Measurements from ENCODE around the gene EOLA2. TPM values are rescaled to one million over a fixed set of nuclear protein-coding genes. Genes with fewer than 3 reads are reported as not detected.

The EOLA2 gene
- total RNA-seq, 2 experiments from 2014 or later, result 21.5 to 37.1 TPM

DNA sequence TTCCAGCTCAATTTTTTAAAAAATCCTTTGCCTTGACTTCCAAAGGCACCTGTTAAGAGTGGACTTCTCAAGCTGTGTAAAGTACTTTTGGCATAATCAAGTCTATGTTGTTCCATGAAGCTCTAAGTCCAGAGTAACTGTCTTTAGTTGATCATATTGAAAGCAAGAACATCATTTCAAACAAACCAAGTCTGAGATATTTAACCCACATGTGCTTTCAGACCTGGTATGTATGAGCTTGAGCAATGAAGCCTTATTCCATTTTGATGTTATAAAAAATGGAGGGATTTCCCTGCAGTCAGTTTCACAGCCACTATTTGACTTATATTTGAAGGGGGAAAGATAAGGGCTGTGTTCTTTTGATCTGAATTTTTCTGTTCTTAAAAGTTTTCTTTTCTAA is 23.7 kb upstream of the EOLA2 start:
- H2AFZ ChIP-seq (ENCODE audit: low read length), result no peak overlapping the region
- no peak overlapping the region for H3K4me2 ChIP-seq (ENCODE audit: low read length)
- no peak overlapping the region for H3K4me3 ChIP-seq (ENCODE audit: low read depth, low read length, poor library complexity, severe bottlenecking)
- no peaks in the 10 kb centered on the region for H3K9me2 ChIP-seq (ENCODE audit: insufficient read depth, low read length)
- no TSS peak for BruUV-seq (replicated peaks)
- no peaks in the 10 kb centered on the region for H4K20me1 ChIP-seq (ENCODE audit: insufficient read depth, low read length)
- no peaks in the 10 kb centered on the region for H3K4me1 ChIP-seq (ENCODE audit: insufficient read depth, low read length, poor library complexity, severe bottlenecking)
- intact Hi-C loops (cut with micrococcal nuclease; ENCODE audit: unreplicated experiment), result no loop called here
- H3K79me2 ChIP-seq (ENCODE audit: insufficient read depth, low read depth, low read length), result no peaks in the 10 kb centered on the region
- H3K27ac ChIP-seq (ENCODE audit: low read depth, low read length, poor library complexity, severe bottlenecking), result no peak overlapping the region
- ChIA-PET CTCF (ENCODE audit: unreplicated experiment) (no interaction called here), POLR2A (no interaction called here)
- no peaks in the 10 kb centered on the region for H3K36me3 ChIP-seq (ENCODE audit: insufficient read depth, low read length)
- no peak for DNase-seq (ENCODE audit: low spot score)
- H3K9me3 ChIP-seq (ENCODE audit: low read length), result no peaks in the 10 kb centered on the region
- TF ChIP-seq, protein P1, sequence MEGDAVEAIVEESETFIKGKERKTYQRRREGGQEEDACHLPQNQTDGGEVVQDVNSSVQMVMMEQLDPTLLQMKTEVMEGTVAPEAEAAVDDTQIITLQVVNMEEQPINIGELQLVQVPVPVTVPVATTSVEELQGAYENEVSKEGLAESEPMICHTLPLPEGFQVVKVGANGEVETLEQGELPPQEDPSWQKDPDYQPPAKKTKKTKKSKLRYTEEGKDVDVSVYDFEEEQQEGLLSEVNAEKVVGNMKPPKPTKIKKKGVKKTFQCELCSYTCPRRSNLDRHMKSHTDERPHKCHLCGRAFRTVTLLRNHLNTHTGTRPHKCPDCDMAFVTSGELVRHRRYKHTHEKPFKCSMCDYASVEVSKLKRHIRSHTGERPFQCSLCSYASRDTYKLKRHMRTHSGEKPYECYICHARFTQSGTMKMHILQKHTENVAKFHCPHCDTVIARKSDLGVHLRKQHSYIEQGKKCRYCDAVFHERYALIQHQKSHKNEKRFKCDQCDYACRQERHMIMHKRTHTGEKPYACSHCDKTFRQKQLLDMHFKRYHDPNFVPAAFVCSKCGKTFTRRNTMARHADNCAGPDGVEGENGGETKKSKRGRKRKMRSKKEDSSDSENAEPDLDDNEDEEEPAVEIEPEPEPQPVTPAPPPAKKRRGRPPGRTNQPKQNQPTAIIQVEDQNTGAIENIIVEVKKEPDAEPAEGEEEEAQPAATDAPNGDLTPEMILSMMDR (conservative IDR thresholded peaks at IDR 0.05; ENCODE audit: low read length), result no peak
- TF ChIP-seq EZH2phosphoT487 (IDR thresholded peaks at IDR 0.05; ENCODE audit: borderline replicate concordance, low read depth, low read length), result no peak

DNA sequence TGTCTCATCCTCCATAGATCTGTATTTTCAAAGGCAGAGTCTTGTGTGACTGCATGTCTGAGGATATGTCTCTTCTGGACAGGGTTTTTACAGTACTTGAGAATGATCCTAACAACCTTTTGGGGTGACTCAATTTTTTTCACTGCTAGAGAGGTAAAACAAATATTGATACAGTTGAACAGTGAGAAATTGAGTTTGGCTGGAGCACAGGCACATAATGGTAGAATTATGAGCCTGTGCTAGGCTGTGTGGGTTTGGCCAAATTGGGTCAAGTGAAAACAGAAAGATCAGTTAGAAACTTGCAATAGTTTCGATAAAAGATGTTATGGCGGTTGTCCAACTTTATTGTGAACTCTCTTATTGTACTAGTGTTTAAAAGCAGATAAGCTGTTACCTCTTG is 23.3 kb upstream of the EOLA2 start:
- Histone ChIP-seq H2AFZ (ENCODE audit: low read length) (no peak overlapping the region), H3K4me3 (ENCODE audit: low read depth, low read length, poor library complexity, severe bottlenecking) (no peak overlapping the region), H3K9me2 (ENCODE audit: insufficient read depth, low read length) (no peaks in the 10 kb centered on the region), H3K36me3 (ENCODE audit: insufficient read depth, low read length) (no peaks in the 10 kb centered on the region), H3K27ac (ENCODE audit: low read depth, low read length, poor library complexity, severe bottlenecking) (no peak overlapping the region), H3K4me2 (ENCODE audit: low read length) (no peak overlapping the region), H3K4me1 (ENCODE audit: insufficient read depth, low read length, poor library complexity, severe bottlenecking) (no peaks in the 10 kb centered on the region), H3K9me3 (ENCODE audit: low read length) (no peaks in the 10 kb centered on the region), H3K79me2 (ENCODE audit: insufficient read depth, low read depth, low read length) (no peaks in the 10 kb centered on the region), H4K20me1 (ENCODE audit: insufficient read depth, low read length) (no peaks in the 10 kb centered on the region)
- ChIA-PET CTCF (ENCODE audit: unreplicated experiment) (no interaction called here), POLR2A (no interaction called here)
- TF ChIP-seq EZH2phosphoT487 (IDR thresholded peaks at IDR 0.05; ENCODE audit: borderline replicate concordance, low read depth, low read length), result no peak
- TF ChIP-seq, protein P1 (conservative IDR thresholded peaks at IDR 0.05; ENCODE audit: low read length), result no peak
- no peak for DNase-seq (ENCODE audit: low spot score)
- no TSS peak for BruUV-seq (replicated peaks)
- intact Hi-C loops (cut with micrococcal nuclease; ENCODE audit: unreplicated experiment), result no loop called here

GRCh38 chrX:149950681-149951080 is 12.4 kb upstream of the EOLA2 start:
- H3K9me2 ChIP-seq (ENCODE audit: insufficient read depth, low read length), result no peaks in the 10 kb centered on the region
- H3K4me2 ChIP-seq (ENCODE audit: low read length), result no peak overlapping the region
- no peak overlapping the region for H3K27ac ChIP-seq (ENCODE audit: low read depth, low read length, poor library complexity, severe bottlenecking)
- H3K4me1 ChIP-seq (ENCODE audit: insufficient read depth, low read length, poor library complexity, severe bottlenecking), result no peaks in the 10 kb centered on the region
- no peak overlapping the region for H3K4me3 ChIP-seq (ENCODE audit: low read depth, low read length, poor library complexity, severe bottlenecking)
- peaks cover 4% of the 10 kb centered on the region; the same call in 1 of the 2 replicates for H3K36me3 ChIP-seq (ENCODE audit: insufficient read depth, low read length)
- no peak overlapping the region for H2AFZ ChIP-seq (ENCODE audit: low read length)
- peak; percentile 27 for DNase-seq (ENCODE audit: low spot score)
- no peak for TF ChIP-seq EZH2phosphoT487 (IDR thresholded peaks at IDR 0.05; ENCODE audit: borderline replicate concordance, low read depth, low read length)
- TF ChIP-seq, protein P1 (conservative IDR thresholded peaks at IDR 0.05; ENCODE audit: low read length), result peak; percentile 70
- intact Hi-C loops (cut with micrococcal nuclease; ENCODE audit: unreplicated experiment), result no loop called here
- no peaks in the 10 kb centered on the region for H4K20me1 ChIP-seq (ENCODE audit: insufficient read depth, low read length)
- H3K9me3 ChIP-seq (ENCODE audit: low read length), result no peaks in the 10 kb centered on the region
- H3K79me2 ChIP-seq (ENCODE audit: insufficient read depth, low read depth, low read length), result no peaks in the 10 kb centered on the region
- ChIA-PET CTCF (ENCODE audit: unreplicated experiment) (no interaction called here), POLR2A (no interaction called here)
- BruUV-seq (replicated peaks), result no TSS peak

Measured in OCI-LY7 (cell line).